Measurements from ENCODE around the gene THEM4. TPM values are rescaled to one million over a fixed set of nuclear protein-coding genes. Genes with fewer than 3 reads are reported as not detected.

Gene THEM4
- total RNA-seq, 1 donor from 2014 or later = 15.6 TPM

- H3K4me1 Mint-ChIP-seq (ENCODE audit: unreplicated experiment) = peaks cover 11% of the 10 kb centered on the region
- H3K36me3 Mint-ChIP-seq = no peaks in the 10 kb centered on the region
- no peak for DNase-seq (ENCODE audit: extremely low spot score, unreplicated experiment)
- no peak overlapping the region for H3K4me3 Mint-ChIP-seq
- no peaks in the 10 kb centered on the region for H3K9me3 Mint-ChIP-seq
- H3K27me3 Mint-ChIP-seq = peaks cover 30% of the 10 kb centered on the region
- no peak overlapping the region for H3K27ac Mint-ChIP-seq
- no peak for TF ChIP-seq CTCF (conservative IDR thresholded peaks at IDR 0.05)
Measured at GRCh38 chr1:151825204-151825603, 84.1 kb downstream of the THEM4 start.

Other genes starting within 250 kb of the THEM4 start
- 17.9 and 19.0 TPM in 2 replicates for gene CELF3, start 192.7 kb downstream of the THEM4 start, total RNA-seq (ENCODE audit: low replicate concordance)
- 3.1 and 3.6 TPM in 2 replicates for gene RIIAD1, start 188.0 kb downstream of the THEM4 start, total RNA-seq (ENCODE audit: low replicate concordance)
- gene MRPL9, start 146.0 kb downstream of the THEM4 start, total RNA-seq (ENCODE audit: low replicate concordance) = 80.4 and 92.1 TPM in 2 replicates
- 8.9 and 10.0 TPM in 2 replicates for gene TDRKH, start 119.0 kb downstream of the THEM4 start, total RNA-seq (ENCODE audit: low replicate concordance)
- gene LINGO4, start 104.1 kb downstream of the THEM4 start, total RNA-seq (ENCODE audit: low replicate concordance) = not detected in 2 replicates
- gene RORC, start 77.7 kb downstream of the THEM4 start, total RNA-seq (ENCODE audit: low replicate concordance) = not detected in 2 replicates
- 0.43 and 0.45 TPM in 2 replicates for gene C2CD4D, start 69.7 kb downstream of the THEM4 start, total RNA-seq (ENCODE audit: low replicate concordance)
- not detected in 2 replicates for gene THEM5, start 55.8 kb downstream of the THEM4 start, total RNA-seq (ENCODE audit: low replicate concordance)
- gene S100A10, start 84.3 kb upstream of the THEM4 start, total RNA-seq (ENCODE audit: low replicate concordance) = 316 and 1,258 TPM in 2 replicates
- gene S100A11, start 127.5 kb upstream of the THEM4 start, total RNA-seq (ENCODE audit: low replicate concordance) = 511 and 1,438 TPM in 2 replicates
- 6.5 and 22.3 TPM in 2 replicates for gene TCHHL1, start 179.6 kb upstream of the THEM4 start, total RNA-seq (ENCODE audit: low replicate concordance)
- gene TCHH, start 205.9 kb upstream of the THEM4 start, total RNA-seq (ENCODE audit: low replicate concordance) = 0.07 and 7.0 TPM in 2 replicates
- gene RPTN, start 249.7 kb upstream of the THEM4 start, total RNA-seq (ENCODE audit: low replicate concordance) = 0.34 and 1.3 TPM in 2 replicates